Kidney (tissue), 14 donors: ENCODE data around the gene EFHD1. TPM values are rescaled to one million over a fixed set of nuclear protein-coding genes. Genes with fewer than 3 reads are reported as not detected.
"Not testable (repeated sequence)": the region's sequence is repeated elsewhere in the genome, so short reads cannot be mapped to it uniquely, and the experiment has no call there.

ENCODE experiments used
- DNase-seq, 5 donors: peaks; one replicate each; pipeline ENCODE4 v3.0.0-alpha.2; 2013 to 2020
- FAIRE-seq: peaks from 2 replicates; lab custom pipeline; 2012; peaks lifted over from hg19 to GRCh38; lab: Jason Lieb, UNC
- H3K27ac ChIP-seq, 2 donors: one replicate each; pipeline ENCODE4 v1.7.0; 2013; ENCODE audit warnings: low read depth in 2 of 2, low read length in 2 of 2, inconsistent platforms in 1 of 2
- H3K27me3 ChIP-seq: one replicate; pipeline ENCODE4 v1.7.1; 2013; ENCODE audit warnings: low read length, inconsistent platforms; ENCODE audit not compliant: control insufficient read depth, insufficient read depth
- H3K36me3 ChIP-seq, 3 donors: one replicate each; pipeline versions ENCODE4 v1.7.0 to v1.7.1; 2013; ENCODE audit warnings: low read length in 3 of 3, control low read depth in 1 of 3, inconsistent platforms in 1 of 3; ENCODE audit not compliant: insufficient read depth in 3 of 3, control insufficient read depth in 2 of 3
- H3K4me1 ChIP-seq, 3 donors: one replicate each; pipeline versions ENCODE4 v1.7.0 to v1.7.1; 2013; ENCODE audit warnings: low read length in 3 of 3, inconsistent platforms in 1 of 3, low read depth in 1 of 3; ENCODE audit not compliant: control insufficient read depth in 2 of 3, insufficient read depth in 2 of 3
- H3K4me3 ChIP-seq, 3 donors: one replicate each; pipeline versions ENCODE4 v1.7.0 to v1.8.1; 2013; ENCODE audit warnings: low read length in 3 of 3, control low read depth in 1 of 3, inconsistent platforms in 1 of 3
- H3K9ac ChIP-seq, 3 donors: one replicate each; pipeline versions ENCODE4 v1.7.0 to v1.7.1; 2013; ENCODE audit warnings: low read length in 3 of 3, control low read depth in 1 of 3, inconsistent platforms in 1 of 3
- H3K9me3 ChIP-seq, 3 donors: one replicate each; pipeline versions ENCODE4 v1.7.0 to v1.7.1; 2013; ENCODE audit warnings: low read length in 3 of 3, control low read depth in 1 of 3, inconsistent platforms in 1 of 3; ENCODE audit not compliant: control insufficient read depth in 2 of 3, insufficient read depth in 1 of 3
- intact Hi-C: fragments of 100-400 bp; cut with DNase I; formaldehyde crosslinking; loops from one replicate; pipeline ENCODE4 v1.11.1; 2022
- polyA plus RNA-seq: library from polyadenylated mRNA; stranded (reverse); fragments of 350-450 nt; fragmentation: Illumina TruSeq; extraction: RNeasy Lipid Tissue Mini Kit (QIAGEN cat#74804); gene quantifications from one replicate; pipeline ENCODE4 v1.2.3, GENCODE V29; 2014; ENCODE audit warnings: low read depth, low replicate concordance; ENCODE audit not compliant: insufficient read depth
- total RNA-seq: library from RNA; stranded (reverse); fragmentation: NEBNext Ultra II Directional; extraction: Animal tissue kit (Norgen Biotek cat#: 25700); gene quantifications from one replicate; pipeline ENCODE4 v1.2.1, GENCODE V29; 2021
- TF ChIP-seq, protein P1 (sequence below): IDR thresholded peaks from 3 replicates; pipeline ENCODE4 v1.5.1; 2012; ENCODE audit warnings: mild to moderate bottlenecking, moderate library complexity, borderline replicate concordance; ENCODE audit not compliant: insufficient read depth; ENCODE audit errors: extremely low read depth
- donor health status: control.
- donor health status: control.
- donor health status: control.
- donor health status: control.
- donor health status: control.
- donor health status: DM: yes; HTN: yes; CAD: no.
- donor health status: Normal renal cell carcinoma (clear cell type).

EFHD1 gene
- total and polyA plus RNA-seq, 2 donors from 2014 or later, result 129 to 280 TPM

DNA sequence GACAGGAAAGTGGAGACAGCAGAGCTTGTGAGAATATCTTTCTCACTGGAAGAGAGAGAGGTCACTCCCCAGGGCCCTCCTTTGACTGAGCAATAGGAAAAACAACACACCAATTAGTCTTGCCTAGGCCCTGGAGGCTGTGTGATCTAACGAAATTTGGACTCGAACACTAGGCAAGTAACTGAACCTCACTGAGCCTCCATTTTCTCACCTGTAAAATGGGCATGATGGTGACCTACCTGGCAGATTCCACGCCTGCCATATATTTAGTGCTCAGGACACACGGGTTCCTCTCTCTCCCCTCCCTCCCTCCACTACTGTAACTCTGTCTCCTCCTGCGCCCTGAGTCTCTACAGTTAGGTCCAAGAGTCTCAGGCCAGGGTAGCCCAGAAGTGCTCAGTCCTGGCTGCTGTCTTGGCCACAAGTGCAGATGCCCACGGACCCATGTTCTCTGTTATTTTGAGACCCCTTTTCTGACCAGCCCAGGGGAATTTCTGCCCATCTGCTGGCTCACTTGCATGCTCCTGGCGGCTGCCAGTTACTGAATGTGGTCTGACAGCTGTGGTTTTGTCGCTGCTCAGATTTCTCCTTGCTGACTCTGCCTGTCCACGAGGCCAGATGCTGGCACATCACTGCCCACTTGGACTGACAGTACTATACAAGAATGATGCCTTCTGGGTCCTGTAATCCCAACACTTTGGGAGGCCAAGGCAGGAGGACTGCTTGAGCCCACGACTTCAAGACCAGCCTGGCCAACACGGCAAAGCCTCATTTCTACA, 54.2 kb downstream of the EFHD1 start:
- H3K9me3 ChIP-seq, result no peaks in the 10 kb centered on the region
- H3K9ac ChIP-seq, result no peak overlapping the region
- no peak overlapping the region for H3K27ac ChIP-seq
- no peaks in the 10 kb centered on the region for H3K27me3 ChIP-seq
- FAIRE-seq, result no peak
- peaks cover 0 to 1% (median 0%) of the 10 kb centered on the region in 3 donors for H3K36me3 ChIP-seq
- H3K4me3 ChIP-seq, result no peak overlapping the region
- peaks cover 0 to 4% (median 3%) of the 10 kb centered on the region in 3 donors for H3K4me1 ChIP-seq
- TF ChIP-seq, protein P1, sequence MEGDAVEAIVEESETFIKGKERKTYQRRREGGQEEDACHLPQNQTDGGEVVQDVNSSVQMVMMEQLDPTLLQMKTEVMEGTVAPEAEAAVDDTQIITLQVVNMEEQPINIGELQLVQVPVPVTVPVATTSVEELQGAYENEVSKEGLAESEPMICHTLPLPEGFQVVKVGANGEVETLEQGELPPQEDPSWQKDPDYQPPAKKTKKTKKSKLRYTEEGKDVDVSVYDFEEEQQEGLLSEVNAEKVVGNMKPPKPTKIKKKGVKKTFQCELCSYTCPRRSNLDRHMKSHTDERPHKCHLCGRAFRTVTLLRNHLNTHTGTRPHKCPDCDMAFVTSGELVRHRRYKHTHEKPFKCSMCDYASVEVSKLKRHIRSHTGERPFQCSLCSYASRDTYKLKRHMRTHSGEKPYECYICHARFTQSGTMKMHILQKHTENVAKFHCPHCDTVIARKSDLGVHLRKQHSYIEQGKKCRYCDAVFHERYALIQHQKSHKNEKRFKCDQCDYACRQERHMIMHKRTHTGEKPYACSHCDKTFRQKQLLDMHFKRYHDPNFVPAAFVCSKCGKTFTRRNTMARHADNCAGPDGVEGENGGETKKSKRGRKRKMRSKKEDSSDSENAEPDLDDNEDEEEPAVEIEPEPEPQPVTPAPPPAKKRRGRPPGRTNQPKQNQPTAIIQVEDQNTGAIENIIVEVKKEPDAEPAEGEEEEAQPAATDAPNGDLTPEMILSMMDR, result no peak
- intact Hi-C loops, result no loop called here
- DNase-seq, result no peak

DNA sequence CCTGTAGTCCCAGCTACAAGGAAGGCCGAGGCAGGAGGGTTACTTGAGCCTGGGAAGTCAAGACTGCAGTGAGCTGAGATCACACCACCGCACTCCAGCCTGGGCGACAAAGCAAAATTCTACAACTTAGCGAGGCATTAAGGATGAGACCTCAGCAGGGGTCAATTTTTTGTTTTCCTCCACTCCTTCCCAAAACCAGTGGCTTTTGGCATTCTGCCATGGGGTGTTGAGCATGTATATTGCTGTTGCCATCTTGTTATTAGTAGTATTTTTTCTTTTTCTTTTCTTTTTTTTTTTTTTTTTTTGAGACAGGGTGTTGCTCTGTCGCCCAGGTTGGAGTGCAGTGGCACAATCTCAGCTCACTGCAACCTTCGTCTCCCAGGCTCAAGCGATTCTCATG, 54.8 kb downstream of the EFHD1 start:
- Histone ChIP-seq H3K9ac (no peak overlapping the region), H3K36me3 (no peaks in the 10 kb centered on the region), H3K4me1 (peaks cover 0 to 4% (median 3%) of the 10 kb centered on the region in 3 donors), H3K9me3 (no peaks in the 10 kb centered on the region), H3K4me3 (no peak overlapping the region), H3K27ac (no peak overlapping the region), H3K27me3 (no peaks in the 10 kb centered on the region)
- TF ChIP-seq, protein P1, result no peak
- no peak for FAIRE-seq
- intact Hi-C loops, result no loop called here
- no peak for DNase-seq

- TF ChIP-seq, protein P1, result no peak
- Histone ChIP-seq H3K27ac (no peak overlapping the region), H3K9me3 (no peaks in the 10 kb centered on the region), H3K4me1 (peaks cover 0 to 4% (median 3%) of the 10 kb centered on the region in 3 donors), H3K4me3 (no peak overlapping the region), H3K27me3 (no peaks in the 10 kb centered on the region), H3K36me3 (no peaks in the 10 kb centered on the region), H3K9ac (no peak overlapping the region)
- FAIRE-seq (no peak), DNase-seq (peak in 1 of 5 donors; percentile 34)
- intact Hi-C loops, result no loop called here
Measured at GRCh38 chr2:232689152-232689910, 55.9 kb downstream of the EFHD1 start.

DNA sequence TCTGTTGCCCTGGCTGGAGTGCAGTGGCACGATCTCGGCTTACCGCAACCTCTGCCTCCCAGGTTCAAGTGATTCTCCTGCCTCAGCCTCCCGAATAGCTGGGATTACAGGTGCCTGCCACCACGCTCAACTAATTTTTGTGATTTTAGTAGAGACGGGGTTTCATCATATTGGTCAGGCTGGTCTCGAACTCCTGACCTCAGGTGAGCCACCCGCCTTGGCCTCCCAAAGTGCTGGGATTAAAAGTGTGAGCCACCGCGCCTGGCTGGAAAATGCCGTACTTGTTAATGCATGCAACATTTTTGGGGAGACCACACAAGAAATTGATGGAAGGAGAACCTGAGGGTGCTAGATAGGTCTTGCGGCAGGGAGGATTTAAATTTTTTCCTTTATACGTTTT, 57.7 kb downstream of the EFHD1 start:
- FAIRE-seq, H3K4me3 ChIP-seq, H3K27me3 ChIP-seq, DNase-seq, intact Hi-C loops, H3K4me1 ChIP-seq, H3K27ac ChIP-seq, H3K9ac ChIP-seq, H3K36me3 ChIP-seq, H3K9me3 ChIP-seq: not testable (repeated sequence)
